Measurements from ENCODE around the gene DOCK9.

The DOCK9 gene

DNA sequence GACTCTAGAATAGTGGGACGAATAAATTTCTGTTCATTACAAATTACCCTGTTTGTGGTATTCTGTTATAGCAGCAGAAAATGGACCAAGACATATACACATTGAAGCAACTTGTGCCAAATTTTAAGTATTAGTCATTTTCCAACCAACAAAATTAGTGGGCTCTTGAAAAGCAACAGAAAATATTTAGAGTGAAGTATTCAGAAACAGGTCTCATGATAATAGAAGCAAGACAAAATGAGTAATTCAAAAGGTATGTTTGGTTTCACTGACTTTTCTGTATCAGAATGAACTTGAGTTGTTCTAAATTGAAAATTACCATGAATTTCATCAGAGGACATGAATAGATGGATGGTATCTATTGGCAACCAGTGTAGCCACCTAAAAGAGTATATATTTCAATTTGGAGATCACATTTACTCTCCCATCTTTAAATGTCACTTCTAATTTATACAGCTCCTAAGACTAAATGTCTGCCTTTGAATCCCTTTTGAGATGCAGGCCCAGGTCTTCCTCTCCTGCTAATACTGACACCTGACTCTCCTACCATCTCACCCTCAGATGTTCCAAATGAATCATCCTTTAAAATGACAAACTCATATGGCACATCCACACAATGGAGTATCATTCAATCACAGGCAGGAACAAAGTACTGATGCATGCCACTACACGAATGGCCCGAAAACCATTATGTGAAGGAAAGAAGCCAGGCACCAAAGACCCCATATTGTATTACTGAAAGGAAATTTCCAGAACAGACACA lies 40.7 kb upstream of the DOCK9 start:
- Histone ChIP-seq H3K9me3 (replicated peaks; ENCODE audit: insufficient read depth, low read length) (no peaks in the 10 kb centered on the region), H4K20me1 (ENCODE audit: insufficient read depth, low read length) (no peaks in the 10 kb centered on the region)

DNA sequence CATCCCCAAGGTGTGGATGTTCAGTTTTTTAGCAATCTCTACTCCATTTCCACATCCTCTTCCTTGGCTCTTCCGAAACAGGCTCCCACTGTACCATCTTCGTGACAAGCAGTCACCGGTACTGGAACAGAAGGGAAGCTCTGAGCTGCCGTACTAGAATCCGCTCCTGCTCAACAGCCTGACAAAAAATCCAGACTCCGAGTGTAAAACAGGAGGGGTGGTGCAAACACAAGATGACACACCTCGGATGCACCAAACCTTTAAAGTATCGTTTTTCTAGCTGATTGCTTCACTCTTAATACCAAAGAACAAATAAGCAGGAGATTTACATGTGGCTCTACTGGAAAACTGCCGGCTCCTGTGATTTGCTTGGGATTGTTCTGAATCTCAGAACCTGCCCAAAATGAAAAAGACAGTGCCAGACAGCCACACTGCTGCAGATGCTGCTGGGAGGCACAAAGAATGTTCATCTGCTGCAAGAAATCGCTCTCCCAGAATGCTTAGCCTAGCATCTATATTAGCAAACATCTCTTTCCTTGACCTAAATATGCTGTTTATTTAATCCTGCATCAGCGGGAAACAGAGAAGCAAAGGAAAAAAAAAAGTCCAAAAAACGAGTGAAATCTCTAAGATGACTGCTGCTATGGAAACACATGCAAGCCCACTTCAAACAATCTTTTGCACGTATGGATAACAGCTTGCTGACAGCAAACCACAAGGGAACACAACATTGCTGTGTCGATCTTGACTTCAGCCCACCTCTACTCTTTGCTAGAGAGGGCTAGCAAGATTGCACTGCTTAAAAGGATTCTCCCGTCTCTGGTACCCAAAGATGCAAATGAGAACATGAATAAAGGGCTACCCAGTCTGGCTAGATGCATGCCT lies 38.0 kb upstream of the DOCK9 start:
- no peak for DNase-seq
- no peak overlapping the region for H3K4me2 ChIP-seq (ENCODE audit: low read depth, low read length)
- no peak overlapping the region for H2AFZ ChIP-seq (ENCODE audit: low read length)

More for the DNA sequence above, 40.7 kb upstream of the DOCK9 start:
- H3K4me1 ChIP-seq (ENCODE audit: low read length) = no peaks in the 10 kb centered on the region
- no peak overlapping the region for H3K27ac ChIP-seq (ENCODE audit: low read length)
- no peak for DNase-seq
- no peaks in the 10 kb centered on the region for H3K79me2 ChIP-seq (ENCODE audit: low read length)
- H3K9ac ChIP-seq (ENCODE audit: low read length) = no peak overlapping the region
- H3K4me3 ChIP-seq (ENCODE audit: low read length) = no peak overlapping the region
- no peaks in the 10 kb centered on the region for H3K9me2 ChIP-seq (replicated peaks; ENCODE audit: insufficient read depth, low read length)
- H3F3A ChIP-seq (ENCODE audit: insufficient read depth, low read length) = no peaks in the 10 kb centered on the region
- H3K27me3 ChIP-seq (replicated peaks; ENCODE audit: insufficient read depth, low read length) = no peaks in the 10 kb centered on the region
- H2AFZ ChIP-seq (ENCODE audit: low read length) = no peak overlapping the region
- no peak overlapping the region for H3K4me2 ChIP-seq (ENCODE audit: low read depth, low read length)
- TF ChIP-seq EZH2phosphoT487 (IDR thresholded peaks at IDR 0.05; ENCODE audit: low read length) = no peak
- TF ChIP-seq EZH2 (optimal IDR thresholded peaks at IDR 0.05; ENCODE audit: low read depth, low read length) = no peak
- TF ChIP-seq, protein P1, sequence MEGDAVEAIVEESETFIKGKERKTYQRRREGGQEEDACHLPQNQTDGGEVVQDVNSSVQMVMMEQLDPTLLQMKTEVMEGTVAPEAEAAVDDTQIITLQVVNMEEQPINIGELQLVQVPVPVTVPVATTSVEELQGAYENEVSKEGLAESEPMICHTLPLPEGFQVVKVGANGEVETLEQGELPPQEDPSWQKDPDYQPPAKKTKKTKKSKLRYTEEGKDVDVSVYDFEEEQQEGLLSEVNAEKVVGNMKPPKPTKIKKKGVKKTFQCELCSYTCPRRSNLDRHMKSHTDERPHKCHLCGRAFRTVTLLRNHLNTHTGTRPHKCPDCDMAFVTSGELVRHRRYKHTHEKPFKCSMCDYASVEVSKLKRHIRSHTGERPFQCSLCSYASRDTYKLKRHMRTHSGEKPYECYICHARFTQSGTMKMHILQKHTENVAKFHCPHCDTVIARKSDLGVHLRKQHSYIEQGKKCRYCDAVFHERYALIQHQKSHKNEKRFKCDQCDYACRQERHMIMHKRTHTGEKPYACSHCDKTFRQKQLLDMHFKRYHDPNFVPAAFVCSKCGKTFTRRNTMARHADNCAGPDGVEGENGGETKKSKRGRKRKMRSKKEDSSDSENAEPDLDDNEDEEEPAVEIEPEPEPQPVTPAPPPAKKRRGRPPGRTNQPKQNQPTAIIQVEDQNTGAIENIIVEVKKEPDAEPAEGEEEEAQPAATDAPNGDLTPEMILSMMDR (IDR thresholded peaks at IDR 0.05; ENCODE audit: low read length) = no peak
- H3K36me3 ChIP-seq (replicated peaks; ENCODE audit: insufficient read depth, low read length) = no peaks in the 10 kb centered on the region

DNA sequence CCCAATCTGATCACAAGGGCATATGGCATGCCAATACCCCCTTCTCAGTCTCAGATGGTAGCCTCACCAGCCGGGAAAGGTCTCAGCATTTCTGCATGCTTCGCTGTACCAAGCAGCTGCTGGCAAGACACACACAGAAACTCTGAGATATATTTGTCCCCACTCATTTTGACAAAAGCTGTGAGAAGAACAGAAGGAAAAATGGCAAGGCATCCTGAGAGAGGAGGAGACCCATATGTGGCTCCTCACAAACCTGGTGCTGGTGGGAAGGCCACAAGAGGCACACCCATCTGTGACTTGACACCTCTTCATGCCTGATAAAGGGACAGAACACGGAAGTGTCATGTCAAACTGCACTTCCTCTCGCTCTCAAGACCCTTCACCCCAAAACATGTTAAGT lies 36.7 kb upstream of the DOCK9 start:
- Histone ChIP-seq H3K9ac (ENCODE audit: low read length) (no peak overlapping the region), H3K9me3 (replicated peaks; ENCODE audit: insufficient read depth, low read length) (no peaks in the 10 kb centered on the region), H2AFZ (ENCODE audit: low read length) (no peak overlapping the region), H3K4me3 (ENCODE audit: low read length) (no peak overlapping the region), H3K79me2 (ENCODE audit: low read length) (no peaks in the 10 kb centered on the region), H3K9me2 (replicated peaks; ENCODE audit: insufficient read depth, low read length) (no peaks in the 10 kb centered on the region), H3K36me3 (replicated peaks; ENCODE audit: insufficient read depth, low read length) (no peaks in the 10 kb centered on the region), H3K4me1 (ENCODE audit: low read length) (no peaks in the 10 kb centered on the region), H3K27ac (ENCODE audit: low read length) (no peak overlapping the region), H3F3A (ENCODE audit: insufficient read depth, low read length) (no peaks in the 10 kb centered on the region), H4K20me1 (ENCODE audit: insufficient read depth, low read length) (no peaks in the 10 kb centered on the region), H3K4me2 (ENCODE audit: low read depth, low read length) (no peak overlapping the region), H3K27me3 (replicated peaks; ENCODE audit: insufficient read depth, low read length) (no peaks in the 10 kb centered on the region)
- no peak for TF ChIP-seq EZH2 (optimal IDR thresholded peaks at IDR 0.05; ENCODE audit: low read depth, low read length)
- no peak for DNase-seq

More for the DNA sequence above, 38.0 kb upstream of the DOCK9 start:
- Histone ChIP-seq H4K20me1 (ENCODE audit: insufficient read depth, low read length) (no peaks in the 10 kb centered on the region), H3K4me1 (ENCODE audit: low read length) (no peaks in the 10 kb centered on the region), H3K9me3 (replicated peaks; ENCODE audit: insufficient read depth, low read length) (no peaks in the 10 kb centered on the region), H3K9me2 (replicated peaks; ENCODE audit: insufficient read depth, low read length) (no peaks in the 10 kb centered on the region), H3K4me3 (ENCODE audit: low read length) (no peak overlapping the region), H3K27me3 (replicated peaks; ENCODE audit: insufficient read depth, low read length) (no peaks in the 10 kb centered on the region), H3K9ac (ENCODE audit: low read length) (no peak overlapping the region), H3K27ac (ENCODE audit: low read length) (no peak overlapping the region), H3K79me2 (ENCODE audit: low read length) (no peaks in the 10 kb centered on the region), H3K36me3 (replicated peaks; ENCODE audit: insufficient read depth, low read length) (no peaks in the 10 kb centered on the region), H3F3A (ENCODE audit: insufficient read depth, low read length) (no peaks in the 10 kb centered on the region)
- TF ChIP-seq EZH2phosphoT487 (IDR thresholded peaks at IDR 0.05; ENCODE audit: low read length) (no peak), EZH2 (optimal IDR thresholded peaks at IDR 0.05; ENCODE audit: low read depth, low read length) (no peak)
- TF ChIP-seq, protein P1 (IDR thresholded peaks at IDR 0.05; ENCODE audit: low read length) = no peak
